Adrenal gland (tissue), 5 donors: Measurements from ENCODE around the gene RNF207.

Source experiments
- POLR2A ChIP-seq, 2 donors: fragments of 450-650 bp; IDR thresholded peaks; one replicate each; pipeline ENCODE4 v1.6.1; 2017; ENCODE audit warnings: antibody characterized with exemption in 2 of 2, mild to moderate bottlenecking in 2 of 2, moderate library complexity in 1 of 2
- TF ChIP-seq, protein P1 (sequence below), 6 experiments: fragments of 450-650 bp in 4 of 6; fragments of 200-600 bp in 2 of 6; sonication (generic) in 1 of 6; IDR thresholded peaks; 1 replicate in 5 of 6; 2 replicates in 1 of 6; pipeline versions ENCODE4 v1.5.1 to v1.8.0; 2016 to 2021; ENCODE audit warnings: antibody characterized with exemption in 6 of 6, mild to moderate bottlenecking in 2 of 6, moderate library complexity in 1 of 6
- donor health status: DM: no; HTN: no; CAD: no.

DNA sequence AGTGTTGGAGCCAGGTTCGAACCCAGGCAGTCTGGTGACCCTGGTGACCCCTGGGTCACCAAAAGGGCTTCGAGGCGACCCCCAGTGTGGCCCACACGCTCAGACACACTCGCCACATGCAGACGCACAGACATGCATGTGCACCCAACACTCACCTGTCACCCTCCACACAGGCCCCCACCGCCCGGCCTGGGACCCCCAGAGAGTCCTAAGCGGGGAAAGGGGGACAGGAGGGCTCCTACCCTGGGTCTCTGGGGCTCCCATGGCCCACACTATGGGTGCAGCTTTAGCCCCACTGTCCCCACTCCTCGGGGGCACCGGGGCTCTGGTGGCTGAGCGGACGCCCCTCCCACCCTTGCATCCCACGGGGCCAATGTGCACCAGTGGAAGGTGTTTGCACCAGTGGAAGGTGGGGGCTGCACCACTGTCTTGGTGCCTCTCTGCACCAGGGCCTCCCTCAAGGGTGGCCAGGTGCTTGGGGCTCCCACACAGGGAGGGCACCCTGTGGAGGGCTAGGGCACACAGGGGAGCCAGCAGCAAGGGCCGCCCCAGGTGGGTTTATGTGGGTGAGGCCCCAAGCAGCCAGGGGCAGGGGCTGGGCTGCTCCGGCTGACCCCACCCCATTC lies 35.7 kb upstream of the RNF207 start:
- TF ChIP-seq, protein P1, sequence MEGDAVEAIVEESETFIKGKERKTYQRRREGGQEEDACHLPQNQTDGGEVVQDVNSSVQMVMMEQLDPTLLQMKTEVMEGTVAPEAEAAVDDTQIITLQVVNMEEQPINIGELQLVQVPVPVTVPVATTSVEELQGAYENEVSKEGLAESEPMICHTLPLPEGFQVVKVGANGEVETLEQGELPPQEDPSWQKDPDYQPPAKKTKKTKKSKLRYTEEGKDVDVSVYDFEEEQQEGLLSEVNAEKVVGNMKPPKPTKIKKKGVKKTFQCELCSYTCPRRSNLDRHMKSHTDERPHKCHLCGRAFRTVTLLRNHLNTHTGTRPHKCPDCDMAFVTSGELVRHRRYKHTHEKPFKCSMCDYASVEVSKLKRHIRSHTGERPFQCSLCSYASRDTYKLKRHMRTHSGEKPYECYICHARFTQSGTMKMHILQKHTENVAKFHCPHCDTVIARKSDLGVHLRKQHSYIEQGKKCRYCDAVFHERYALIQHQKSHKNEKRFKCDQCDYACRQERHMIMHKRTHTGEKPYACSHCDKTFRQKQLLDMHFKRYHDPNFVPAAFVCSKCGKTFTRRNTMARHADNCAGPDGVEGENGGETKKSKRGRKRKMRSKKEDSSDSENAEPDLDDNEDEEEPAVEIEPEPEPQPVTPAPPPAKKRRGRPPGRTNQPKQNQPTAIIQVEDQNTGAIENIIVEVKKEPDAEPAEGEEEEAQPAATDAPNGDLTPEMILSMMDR (IDR thresholded peaks at IDR 0.05): no peak
- TF ChIP-seq POLR2A (IDR thresholded peaks at IDR 0.05): no peak
